ENCODE data around the gene RNF182. TPM values are rescaled to one million over a fixed set of nuclear protein-coding genes. Genes with fewer than 3 reads are reported as not detected.

Gene RNF182
- total and polyA plus RNA-seq, 10 of the 15 experiments (the other 5 are each of a cell fraction or from before 2014, with no cell fraction given): not detected

- no peak overlapping the region for H2AFZ ChIP-seq (ENCODE audit: control insufficient read depth, low read depth, low read length)
- H4K20me1 ChIP-seq (ENCODE audit: control insufficient read depth, insufficient read depth): no peaks in the 10 kb centered on the region
- DNase-seq (ENCODE audit: low read depth, low spot score) (no peak), ATAC-seq (no peak), FAIRE-seq (no peak)
- TF ChIP-seq EGR1 (IDR thresholded peaks at IDR 0.05; ENCODE audit: borderline replicate concordance in 1 of 2, low read depth in 2 of 2, low read length in 2 of 2) (no peak), DPF2 (IDR thresholded peaks at IDR 0.05) (no peak), PML (IDR thresholded peaks at IDR 0.05; ENCODE audit: low read length) (no peak), FOXK2 (IDR thresholded peaks at IDR 0.05) (no peak), ZNF687 (IDR thresholded peaks at IDR 0.05) (no peak), SMC3 (IDR thresholded peaks at IDR 0.05; ENCODE audit: borderline replicate concordance, low read length) (no peak), YBX1 (IDR thresholded peaks at IDR 0.05) (no peak), TARDBP (IDR thresholded peaks at IDR 0.05; ENCODE audit: borderline replicate concordance) (no peak), POLR2A (IDR thresholded peaks at IDR 0.05; ENCODE audit: low read depth, low read length) (no peak), NR2C1 (IDR thresholded peaks at IDR 0.05) (no peak), CTCF (IDR thresholded peaks at IDR 0.05 in 2 of 3, conservative IDR thresholded peaks at IDR 0.05 in 1 of 3; ENCODE audit: control insufficient read depth in 2 of 3, extremely low read depth in 1 of 3, insufficient read depth in 1 of 3, low read depth in 3 of 3, low read length in 3 of 3) (no peak), EP300 (IDR thresholded peaks at IDR 0.05; ENCODE audit: borderline replicate concordance in 1 of 2, control insufficient read depth in 1 of 2, low read depth in 2 of 2, low read length in 2 of 2) (no peak)
- no TSS peak for BruUV-seq (replicated peaks)
- WGBS (ENCODE audit: insufficient coverage, insufficient replicate concordance, low lambda C conversion rate, missing lambda C conversion rate): 2% methylated on average over 4 of the region's 4 CpGs
- no peak overlapping the region for H3K9ac ChIP-seq (ENCODE audit: control insufficient read depth, insufficient read depth, low read length)
- CTCF ChIA-PET: interaction anchor here (0.9 kb wide), 1 partner anchor 98 kb away, joined by 3 read pairs; no protein-coding TSS in a partner anchor
- no peaks in the 10 kb centered on the region for H3K36me3 ChIP-seq (ENCODE audit: control insufficient read depth in 2 of 2, insufficient read depth in 2 of 2, low read length in 1 of 2)
- no peaks in the 10 kb centered on the region for H3K27me3 ChIP-seq (replicated peaks in 1 of 2; ENCODE audit: control insufficient read depth in 2 of 2, insufficient read depth in 2 of 2, low read length in 1 of 2)
- in situ Hi-C loops (cut with MboI): no loop called here
- H3K4me2 ChIP-seq (ENCODE audit: control insufficient read depth, insufficient read depth): no peak overlapping the region
- RAD21 ChIA-PET (ENCODE audit: unreplicated experiment): no interaction called here
- intact Hi-C loops (cut with micrococcal nuclease; ENCODE audit: unreplicated experiment): no loop called here
- POLR2A ChIA-PET: no interaction called here
- no peak overlapping the region for H3K4me3 ChIP-seq
- H3K27ac ChIP-seq (ENCODE audit: control insufficient read depth, insufficient read depth): no peak overlapping the region
- H3K79me2 ChIP-seq (ENCODE audit: control insufficient read depth, insufficient read depth, low read length): no peaks in the 10 kb centered on the region
- H3K4me1 ChIP-seq (ENCODE audit: control insufficient read depth, insufficient read depth, low read length): no peaks in the 10 kb centered on the region
- SMC1A ChIA-PET (ENCODE audit: uncharacterized antibody, unreplicated experiment): no interaction called here
- H3K9me3 ChIP-seq (replicated peaks; ENCODE audit: control insufficient read depth, insufficient read depth, low read length): no peaks in the 10 kb centered on the region; the same call in 2 of the 3 replicates
Measured at GRCh38 chr6:13965582-13966127, 40.9 kb downstream of the RNF182 start.
